IMR-90 (cell line): Measurements from ENCODE around the gene TOR1AIP2. TPM values are rescaled to one million over a fixed set of nuclear protein-coding genes. Genes with fewer than 3 reads are reported as not detected.
A peak's percentile ranks its signal among the peaks of the same experiment; 100 is the strongest.

Experiments
- ATAC-seq: fragments of 200-7000 bp; cut with Tn5 transposase; 2 replicates; pipeline ENCODE4 v1.9.1; 2020; ENCODE audit warnings: low read depth, mild to moderate bottlenecking, moderate library complexity
- BruUV-seq: library from RNA; stranded (reverse); fragments of 400-500 nt; replicated peaks from 2 replicates; lab custom pipeline; 2021; lab: Mats Ljungman, UMichigan
- CTCF ChIA-PET: fragments of 300-600 bp; formaldehyde crosslinking; extraction: SDS; loops from one replicate; lab custom pipeline; 2021; ENCODE audit warnings: antibody characterized with exemption; lab: Yijun Ruan, JAX
- POLR2A ChIA-PET: fragments of 300-600 bp; sonication (Branson Sonifier 250); formaldehyde crosslinking; loops from one replicate; lab custom pipeline; 2022; ENCODE audit warnings: antibody characterized with exemption; ENCODE audit not compliant: unreplicated experiment; lab: Charles Lee
- DNase-seq: peaks from one replicate; pipeline ENCODE4 v3.0.0; 2013
- H2AFZ ChIP-seq: replicated peaks from 2 replicates; pipeline ENCODE3; 2013; ENCODE audit warnings: low read length, mild to moderate bottlenecking; ENCODE audit not compliant: poor library complexity
- H2AK5ac ChIP-seq: 2 replicates; pipeline ENCODE4 v1.6.1; 2013; ENCODE audit warnings: low read depth, low read length, inconsistent platforms
- H2AK9ac ChIP-seq: replicated peaks from 2 replicates; pipeline ENCODE3; 2013; ENCODE audit warnings: mild to moderate bottlenecking, low read depth, low read length, moderate library complexity; ENCODE audit not compliant: poor library complexity
- H2BK120ac ChIP-seq: 2 replicates; pipeline ENCODE4 v1.6.1; 2013; ENCODE audit warnings: low read depth, low read length, inconsistent platforms
- H2BK15ac ChIP-seq: 3 replicates; pipeline ENCODE4 v1.6.1; 2013; ENCODE audit warnings: low read depth, low read length, inconsistent platforms
- H2BK20ac ChIP-seq: 2 replicates; pipeline ENCODE4 v1.6.1; 2013; ENCODE audit warnings: low read depth, mild to moderate bottlenecking, inconsistent platforms, low read length, moderate library complexity
- H2BK5ac ChIP-seq: 2 replicates; pipeline ENCODE4 v1.6.1; 2013; ENCODE audit warnings: mild to moderate bottlenecking, low read depth, low read length, inconsistent platforms; ENCODE audit not compliant: poor library complexity, severe bottlenecking
- H3K14ac ChIP-seq: replicated peaks from 2 replicates; pipeline ENCODE4 v1.6.1; 2013; ENCODE audit warnings: low read depth, low read length, inconsistent platforms
- H3K18ac ChIP-seq: 2 replicates; pipeline ENCODE4 v1.6.1; 2013; ENCODE audit warnings: low read depth, low read length, control low read depth
- H3K23ac ChIP-seq: 2 replicates; pipeline ENCODE4 v1.6.1; 2013; ENCODE audit warnings: low read depth, low read length, inconsistent platforms
- H3K27ac ChIP-seq: 2 replicates; pipeline ENCODE4 v1.5.1; 2013; ENCODE audit warnings: mild to moderate bottlenecking, control low read depth, low read length; ENCODE audit not compliant: insufficient read depth
- H3K27me3 ChIP-seq: 2 replicates; pipeline ENCODE4 v1.6.1; 2013; ENCODE audit warnings: low read length; ENCODE audit not compliant: control insufficient read depth, insufficient read depth
- H3K36me3 ChIP-seq: 2 replicates; pipeline ENCODE4 v1.6.1; 2013; ENCODE audit warnings: low read length, mixed read lengths; ENCODE audit not compliant: control insufficient read depth, insufficient read depth
- H3K4ac ChIP-seq: 2 replicates; pipeline ENCODE4 v1.6.1; 2013; ENCODE audit warnings: low read depth, low read length, inconsistent platforms
- H3K4me1 ChIP-seq: 2 replicates; pipeline ENCODE4 v1.6.1; 2013; ENCODE audit warnings: low read length, mixed read lengths; ENCODE audit not compliant: control insufficient read depth, insufficient read depth
- H3K4me2 ChIP-seq: 2 replicates; pipeline ENCODE4 v1.6.1; 2013; ENCODE audit warnings: low read depth, mild to moderate bottlenecking, control low read depth, low read length, moderate library complexity
- H3K4me3 ChIP-seq: 2 replicates; pipeline ENCODE4 v1.5.1; 2013; ENCODE audit warnings: low read depth, mild to moderate bottlenecking, control low read depth, low read length, moderate library complexity; ENCODE audit not compliant: insufficient read depth
- H3K56ac ChIP-seq: 2 replicates; pipeline ENCODE4 v1.6.1; 2013; ENCODE audit warnings: low read length, inconsistent platforms; ENCODE audit not compliant: insufficient read depth; ENCODE audit errors: extremely low read depth
- H3K79me1 ChIP-seq, 2 experiments: 2 replicates each; pipeline ENCODE4 v1.6.1; 2013; ENCODE audit warnings: low read length in 2 of 2, inconsistent platforms in 1 of 2, low read depth in 1 of 2
- H3K9ac ChIP-seq: 2 replicates; pipeline ENCODE4 v1.6.1; 2013; ENCODE audit warnings: low read depth, low read length, control low read depth
- H3K9me1 ChIP-seq: 2 replicates; pipeline ENCODE4 v1.6.1; 2013; ENCODE audit warnings: low read length, inconsistent platforms; ENCODE audit not compliant: insufficient read depth
- H3K9me3 ChIP-seq: 2 replicates; pipeline ENCODE4 v1.6.1; 2013; ENCODE audit warnings: low read length; ENCODE audit not compliant: control insufficient read depth, insufficient read depth
- H4K20me1 ChIP-seq: 2 replicates; pipeline ENCODE4 v1.6.1; 2013; ENCODE audit warnings: low read length, inconsistent platforms; ENCODE audit not compliant: insufficient read depth
- H4K5ac ChIP-seq: 2 replicates; pipeline ENCODE4 v1.6.1; 2013; ENCODE audit warnings: mild to moderate bottlenecking, low read depth, low read length, control low read depth
- H4K8ac ChIP-seq, 2 experiments: 2 replicates each; pipeline ENCODE4 v1.6.1; 2013; ENCODE audit warnings: low read depth in 2 of 2, low read length in 2 of 2, control low read depth in 1 of 2, inconsistent platforms in 1 of 2
- H4K91ac ChIP-seq: 2 replicates; pipeline ENCODE4 v1.6.1; 2013; ENCODE audit warnings: low read depth, low read length, inconsistent platforms; ENCODE audit not compliant: insufficient read depth
- ELK1 ChIP-seq: fragments of 150-350 bp; IDR thresholded peaks from 2 replicates; pipeline ENCODE4 v1.6.1; 2016; ENCODE audit warnings: low read depth, mild to moderate bottlenecking, low read length, moderate library complexity, borderline replicate concordance
- RCOR1 ChIP-seq: IDR thresholded peaks from 2 replicates; pipeline ENCODE4 v1.6.1; 2012; ENCODE audit warnings: mild to moderate bottlenecking, low read length, improper control_type of control experiment; ENCODE audit not compliant: insufficient replicate concordance
- WGBS, 2 experiments: methylation state at CpG; one replicate each; pipeline versions ENCODE4 v1.1.5 to v1.1.7; 2013; ENCODE audit warnings: missing lambda C conversion rate in 2 of 2; ENCODE audit not compliant: insufficient read length in 1 of 2; ENCODE audit errors: extremely low coverage in 2 of 2; 5-methylcytosine and 5-hydroxymethylcytosine counted together
- dilution Hi-C: fragments of 300-500 bp; cut with HindIII; formaldehyde crosslinking; loops from one replicate; pipeline ENCODE4 v1.14.3; 2018; ENCODE audit warnings: low sequenced_read_pairs; ENCODE audit not compliant: unreplicated experiment
- in situ Hi-C: fragments of 300-500 bp; cut with MboI; formaldehyde crosslinking; loops from 3 replicates; pipeline ENCODE4 v1.14.3; 2019; ENCODE audit warnings: low sequenced_read_pairs, inconsistent platforms, mixed read lengths
- intact Hi-C: fragments of 100-400 bp; cut with micrococcal nuclease; formaldehyde crosslinking; loops from 2 replicates; pipeline ENCODE4 v1.10.0; 2022
- polyA plus RNA-seq, 3 experiments: library from polyadenylated mRNA; depleted of rRNA; stranded (reverse); fragments of >200 nt; gene quantifications; 2 replicates each; pipeline ENCODE4 v1.2.3, GENCODE V29; 2012; ENCODE audit warnings: low replicate concordance in 1 of 3
- total RNA-seq: library from RNA; depleted of rRNA; stranded (reverse); fragments of >200 nt; gene quantifications from 2 replicates; pipeline ENCODE4 v1.2.3, GENCODE V29; 2012

The TOR1AIP2 gene
- total and polyA plus RNA-seq, 2 of the 4 experiments (the other 2 are of a cell fraction) = 20.7 to 85.0 TPM

GRCh38 chr1:179910934-179911333 is 33.3 kb upstream of the TOR1AIP2 start:
- Histone ChIP-seq H3K4ac (no peak overlapping the region), H3K14ac (no peak overlapping the region), H2BK20ac (no peak overlapping the region), H4K91ac (no peak overlapping the region), H2AK5ac (no peak overlapping the region), H3K18ac (no peak overlapping the region), H3K79me1 (no peaks in the 10 kb centered on the region), H3K9me1 (no peaks in the 10 kb centered on the region), H4K8ac (no peak overlapping the region), H2AFZ (no peak overlapping the region), H3K4me3 (no peak overlapping the region), H3K27me3 (no peaks in the 10 kb centered on the region), H2BK5ac (no peak overlapping the region), H3K23ac (no peak overlapping the region), H4K20me1 (no peaks in the 10 kb centered on the region), H2BK15ac (no peak overlapping the region), H3K27ac (no peak overlapping the region), H2AK9ac (no peak overlapping the region), H3K9me3 (no peaks in the 10 kb centered on the region), H3K4me2 (no peak overlapping the region), H3K9ac (no peak overlapping the region), H3K56ac (no peak overlapping the region), H3K36me3 (peaks cover 21% of the 10 kb centered on the region), H3K4me1 (no peaks in the 10 kb centered on the region), H2BK120ac (no peak overlapping the region), H4K5ac (no peak overlapping the region)
- dilution Hi-C loops (no loop called here), in situ Hi-C loops (no loop called here), intact Hi-C loops (no loop called here)
- ChIA-PET POLR2A (no interaction called here), CTCF (no interaction called here)
- TF ChIP-seq RCOR1 (no peak), ELK1 (no peak)
- ATAC-seq (no peak), DNase-seq (peak; percentile 27)
- no TSS peak for BruUV-seq
- no CpG with 5 or more reads among the region's 1 CpG for WGBS, 2 experiments
